ENCODE measurements around the gene PEAK3. TPM values are rescaled to one million over a fixed set of nuclear protein-coding genes. Genes with fewer than 3 reads are reported as not detected.

The PEAK3 gene
- total RNA-seq, 1 donor from 2014 or later = 2.0 TPM

GRCh38 chr19:2320939-2321338 is 39.0 kb upstream of the PEAK3 start:
- intact Hi-C loops (cut with DNase I) = no loop called here
- Histone ChIP-seq H3K36me3 (peaks cover 0 to 25% of the 10 kb centered on the region in 2 donors), H3K27me3 (no peaks in the 10 kb centered on the region)

DNA sequence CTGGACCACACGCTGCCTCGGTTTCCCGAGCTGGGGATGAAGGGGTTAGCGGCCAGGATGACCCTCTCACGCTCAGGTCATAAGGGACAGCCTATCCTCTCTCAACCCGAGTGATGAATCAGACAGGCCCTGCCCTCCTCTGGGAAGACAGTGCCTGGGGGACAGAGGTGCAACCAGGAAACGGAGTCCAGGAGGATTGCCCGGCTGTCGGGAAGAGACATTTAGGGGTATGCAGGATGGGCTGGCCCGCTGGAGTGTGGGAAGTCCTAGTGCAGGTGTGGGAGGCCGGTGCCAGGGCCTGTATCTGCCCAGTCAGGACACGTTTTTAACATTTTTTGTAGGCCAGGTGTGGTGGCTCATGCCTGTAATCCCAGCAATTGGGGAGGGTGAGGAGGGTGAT is 38.1 kb upstream of the PEAK3 start:
- DNase-seq (ENCODE audit: extremely low spot score in 2 of 2) = no peak
- intact Hi-C loops (cut with DNase I) = no loop called here
- peaks cover 0 to 25% of the 10 kb centered on the region in 2 donors for H3K36me3 ChIP-seq
- H3K4me1 ChIP-seq = no peaks in the 10 kb centered on the region
- H3K4me3 ChIP-seq = no peak overlapping the region
- TF ChIP-seq, protein P1, sequence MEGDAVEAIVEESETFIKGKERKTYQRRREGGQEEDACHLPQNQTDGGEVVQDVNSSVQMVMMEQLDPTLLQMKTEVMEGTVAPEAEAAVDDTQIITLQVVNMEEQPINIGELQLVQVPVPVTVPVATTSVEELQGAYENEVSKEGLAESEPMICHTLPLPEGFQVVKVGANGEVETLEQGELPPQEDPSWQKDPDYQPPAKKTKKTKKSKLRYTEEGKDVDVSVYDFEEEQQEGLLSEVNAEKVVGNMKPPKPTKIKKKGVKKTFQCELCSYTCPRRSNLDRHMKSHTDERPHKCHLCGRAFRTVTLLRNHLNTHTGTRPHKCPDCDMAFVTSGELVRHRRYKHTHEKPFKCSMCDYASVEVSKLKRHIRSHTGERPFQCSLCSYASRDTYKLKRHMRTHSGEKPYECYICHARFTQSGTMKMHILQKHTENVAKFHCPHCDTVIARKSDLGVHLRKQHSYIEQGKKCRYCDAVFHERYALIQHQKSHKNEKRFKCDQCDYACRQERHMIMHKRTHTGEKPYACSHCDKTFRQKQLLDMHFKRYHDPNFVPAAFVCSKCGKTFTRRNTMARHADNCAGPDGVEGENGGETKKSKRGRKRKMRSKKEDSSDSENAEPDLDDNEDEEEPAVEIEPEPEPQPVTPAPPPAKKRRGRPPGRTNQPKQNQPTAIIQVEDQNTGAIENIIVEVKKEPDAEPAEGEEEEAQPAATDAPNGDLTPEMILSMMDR (IDR thresholded peaks at IDR 0.05) = no peak
- TF ChIP-seq POLR2AphosphoS5 (IDR thresholded peaks at IDR 0.05; ENCODE audit: insufficient read depth in 1 of 2, low read depth in 1 of 2) = no peak
- no peak for TF ChIP-seq POLR2A (IDR thresholded peaks at IDR 0.05)
- no peak overlapping the region for H3K27ac ChIP-seq
- H3K9me3 ChIP-seq = peaks cover 3% of the 10 kb centered on the region
- H3K27me3 ChIP-seq = no peaks in the 10 kb centered on the region

More at GRCh38 chr19:2320939-2321338, 39.0 kb upstream of the PEAK3 start:
- no peaks in the 10 kb centered on the region for H3K9me3 ChIP-seq
- TF ChIP-seq POLR2A (IDR thresholded peaks at IDR 0.05) (no peak), POLR2AphosphoS5 (IDR thresholded peaks at IDR 0.05; ENCODE audit: insufficient read depth in 1 of 2, low read depth in 1 of 2) (no peak)
- TF ChIP-seq, protein P1 (IDR thresholded peaks at IDR 0.05) = no peak
- no peak for DNase-seq (ENCODE audit: extremely low spot score in 2 of 2)
- no peak overlapping the region for H3K4me3 ChIP-seq
- H3K4me1 ChIP-seq = no peaks in the 10 kb centered on the region
- no peak overlapping the region for H3K27ac ChIP-seq

DNA sequence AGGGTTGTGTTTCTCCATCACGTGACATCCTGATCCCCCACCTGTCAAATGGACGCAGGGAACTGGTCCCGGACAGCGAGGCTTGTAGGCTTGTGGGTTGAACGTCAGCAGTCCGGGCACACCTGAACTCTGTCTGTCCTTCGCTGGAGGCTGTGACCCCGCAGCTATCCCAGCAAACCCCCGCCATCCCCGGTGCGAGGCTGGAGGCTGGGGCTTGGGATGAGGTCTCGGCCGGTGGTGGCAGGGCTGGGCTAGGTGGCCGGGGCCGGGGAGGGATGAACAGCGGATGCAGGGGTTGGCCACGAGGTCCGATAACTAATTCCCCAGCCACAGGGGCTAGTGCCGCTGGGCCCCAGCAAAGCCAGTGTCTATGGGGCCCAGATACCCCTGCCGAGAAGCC is 37.6 kb upstream of the PEAK3 start:
- intact Hi-C loops (cut with DNase I) = no loop called here

GRCh38 chr19:2318923-2319322 is 36.9 kb upstream of the PEAK3 start:
- H3K4me3 ChIP-seq = no peak overlapping the region
- H3K9me3 ChIP-seq = peaks cover 7% of the 10 kb centered on the region
- H3K27me3 ChIP-seq = no peaks in the 10 kb centered on the region
- intact Hi-C loops (cut with DNase I) = no loop called here
- H3K36me3 ChIP-seq = peaks cover 0 to 19% of the 10 kb centered on the region in 2 donors
- no peaks in the 10 kb centered on the region for H3K4me1 ChIP-seq
- TF ChIP-seq POLR2A (IDR thresholded peaks at IDR 0.05) (no peak), POLR2AphosphoS5 (IDR thresholded peaks at IDR 0.05; ENCODE audit: insufficient read depth in 1 of 2, low read depth in 1 of 2) (no peak)
- TF ChIP-seq, protein P1 (IDR thresholded peaks at IDR 0.05) = no peak
- H3K27ac ChIP-seq = no peak overlapping the region
- DNase-seq (ENCODE audit: extremely low spot score in 2 of 2) = no peak

More for the DNA sequence above, 37.6 kb upstream of the PEAK3 start:
- peaks cover 7% of the 10 kb centered on the region for H3K9me3 ChIP-seq
- no peak for DNase-seq (ENCODE audit: extremely low spot score in 2 of 2)
- peaks cover 0 to 25% of the 10 kb centered on the region in 2 donors for H3K36me3 ChIP-seq
- H3K4me3 ChIP-seq = no peak overlapping the region
- H3K27me3 ChIP-seq = no peaks in the 10 kb centered on the region
- no peak overlapping the region for H3K27ac ChIP-seq
- no peaks in the 10 kb centered on the region for H3K4me1 ChIP-seq
- no peak for TF ChIP-seq POLR2AphosphoS5 (IDR thresholded peaks at IDR 0.05; ENCODE audit: insufficient read depth in 1 of 2, low read depth in 1 of 2)
- no peak for TF ChIP-seq POLR2A (IDR thresholded peaks at IDR 0.05)
- TF ChIP-seq, protein P1 (IDR thresholded peaks at IDR 0.05) = no peak

GRCh38 chr19:2317756-2318155 is 35.8 kb upstream of the PEAK3 start:
- H3K27me3 ChIP-seq = peaks cover 4% of the 10 kb centered on the region
- H3K9me3 ChIP-seq = peaks cover 7% of the 10 kb centered on the region
- H3K27ac ChIP-seq = no peak overlapping the region
- intact Hi-C loops (cut with DNase I) = no loop called here
- TF ChIP-seq POLR2AphosphoS5 (IDR thresholded peaks at IDR 0.05; ENCODE audit: insufficient read depth in 1 of 2, low read depth in 1 of 2) (no peak), POLR2A (IDR thresholded peaks at IDR 0.05) (no peak)
- TF ChIP-seq, protein P1 (IDR thresholded peaks at IDR 0.05) = no peak
- H3K4me1 ChIP-seq = no peaks in the 10 kb centered on the region
- H3K4me3 ChIP-seq = no peak overlapping the region
- peaks cover 0 to 10% of the 10 kb centered on the region in 2 donors for H3K36me3 ChIP-seq
- no peak for DNase-seq (ENCODE audit: extremely low spot score in 2 of 2)
